GM12874 (cell line): Measurements from ENCODE around the gene SUPT3H.

Experiments used
- CTCF ChIP-seq: IDR thresholded peaks from 2 replicates; pipeline ENCODE4 v1.5.1; 2011; ENCODE audit warnings: low read depth, mild to moderate bottlenecking, control low read depth, low read length, moderate library complexity; ENCODE audit not compliant: insufficient read depth

Gene SUPT3H

DNA sequence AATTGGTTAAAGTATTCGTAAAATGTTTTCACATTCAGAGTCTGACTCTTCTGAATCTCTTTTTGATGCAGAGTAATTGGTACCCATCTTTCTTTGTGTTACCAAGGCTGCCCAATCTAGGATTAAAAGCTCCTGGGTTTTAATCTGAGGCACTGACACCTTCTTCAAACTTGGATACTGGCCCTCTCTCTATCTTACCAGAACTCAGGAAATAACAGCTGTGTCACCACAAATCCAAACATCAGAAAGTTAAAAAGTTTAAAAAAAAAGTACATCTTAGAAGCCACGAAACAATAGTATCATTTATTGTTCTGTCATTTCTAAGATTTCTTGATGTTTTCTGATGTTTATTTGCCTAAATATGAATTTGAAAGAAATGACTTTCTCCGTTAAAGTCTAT, 305.1 kb downstream of the SUPT3H start:
- no peak for TF ChIP-seq CTCF

DNA sequence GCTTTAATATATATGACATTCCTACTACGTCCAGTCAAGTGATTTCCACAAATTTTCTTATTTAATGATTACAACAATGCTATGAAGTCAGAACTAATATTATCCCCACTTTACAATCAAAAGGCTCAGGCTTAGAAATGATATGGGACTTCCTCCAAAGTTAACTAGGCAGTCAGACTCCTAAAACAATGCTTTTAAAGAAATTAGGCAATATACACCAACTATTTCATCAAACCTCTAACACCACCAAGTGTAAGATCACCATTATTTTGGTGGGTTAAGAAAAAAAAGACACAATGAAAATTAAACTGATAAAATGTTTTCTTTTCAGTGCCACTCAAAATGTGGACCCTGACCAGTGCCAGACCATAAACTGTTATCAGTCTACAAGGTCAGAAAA, 305.7 kb downstream of the SUPT3H start:
- TF ChIP-seq CTCF, result no peak

DNA sequence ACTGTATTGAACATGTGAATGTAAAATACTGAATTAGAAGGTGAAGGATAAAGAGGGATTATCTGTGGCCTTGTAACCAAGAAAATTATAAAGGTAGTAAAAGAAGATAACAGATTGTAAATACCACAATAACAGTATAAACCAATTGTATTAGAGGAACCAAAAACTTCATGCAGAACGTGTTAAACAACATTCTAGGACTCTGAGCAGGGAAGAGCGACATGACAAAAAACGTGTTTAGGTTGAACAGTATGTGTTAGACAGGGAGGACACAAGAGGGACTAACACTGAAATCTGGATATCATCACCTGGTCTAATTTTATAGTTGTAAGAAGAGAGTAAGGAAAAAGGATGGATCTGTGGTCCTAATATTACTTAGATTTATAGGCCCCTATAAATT, 308.6 kb downstream of the SUPT3H start:
- no peak for TF ChIP-seq CTCF

GRCh38 chr6:45057711-45058110, 320.0 kb downstream of the SUPT3H start:
- no peak for TF ChIP-seq CTCF

DNA sequence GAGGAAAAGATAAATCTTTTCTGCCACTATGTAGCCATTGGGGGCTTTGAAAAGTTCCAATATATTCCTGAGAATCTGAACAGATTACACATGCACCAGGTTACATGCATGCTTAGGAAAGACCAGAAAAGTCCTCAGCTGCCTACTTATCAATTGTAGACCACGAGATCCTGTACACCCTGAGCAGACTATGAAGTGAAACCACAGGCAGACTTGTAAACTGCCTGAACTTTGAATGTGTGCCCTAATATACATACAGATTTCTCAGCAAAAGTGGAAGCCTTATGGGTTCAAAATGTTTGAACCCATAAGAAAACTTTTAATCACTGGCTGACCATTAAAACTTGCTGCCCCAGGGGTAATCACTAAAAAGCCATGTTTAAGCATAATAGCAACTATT, 323.1 kb downstream of the SUPT3H start:
- TF ChIP-seq CTCF, result no peak

DNA sequence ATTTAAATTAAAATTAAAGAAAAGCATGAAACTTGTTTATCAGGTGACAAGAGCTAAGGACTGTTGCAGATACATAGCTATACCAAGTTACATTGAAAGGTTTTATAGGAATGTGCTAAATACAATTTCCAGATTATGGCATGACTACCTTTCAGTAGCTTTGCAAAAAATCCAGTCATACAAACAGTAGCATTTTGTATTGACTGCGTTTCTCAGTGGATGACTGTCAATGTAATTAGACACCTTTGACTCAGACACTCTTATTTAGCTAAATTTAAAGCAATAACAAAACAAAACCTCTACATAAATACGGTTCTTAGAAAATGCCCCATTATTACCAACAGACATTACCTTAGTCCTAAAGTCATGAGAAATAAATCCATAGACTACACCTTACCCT, 325.4 kb downstream of the SUPT3H start:
- no peak for TF ChIP-seq CTCF

DNA sequence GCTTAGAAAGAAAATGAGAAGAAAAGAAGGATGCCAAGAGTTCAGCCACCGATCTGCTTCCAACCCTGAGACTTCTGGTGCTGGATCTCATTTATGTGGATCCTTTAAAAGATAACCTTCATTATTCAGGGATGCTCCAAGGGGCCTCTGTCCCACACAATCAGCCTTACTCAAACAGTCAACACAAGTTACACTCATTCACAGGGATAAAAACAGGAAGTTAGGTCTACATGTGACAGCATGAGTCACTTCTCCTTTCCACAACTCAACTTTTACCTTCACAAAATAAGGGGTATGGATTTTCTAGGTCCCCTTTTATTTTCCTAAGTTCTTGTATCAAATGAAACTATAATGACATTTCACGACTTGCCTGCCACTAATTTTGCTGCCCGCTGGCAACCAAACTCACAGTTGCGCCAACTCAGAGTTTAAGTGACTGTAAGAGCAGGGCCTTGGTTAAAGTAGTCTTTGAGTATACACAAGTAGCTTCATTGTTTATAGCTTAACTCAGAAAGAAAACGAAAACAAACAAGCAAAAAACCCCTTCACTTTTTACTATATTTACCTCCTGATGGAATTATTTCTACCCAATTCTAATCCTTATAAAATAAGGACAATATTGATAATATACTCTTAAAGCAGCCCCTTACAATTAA, 328.4 kb downstream of the SUPT3H start:
- TF ChIP-seq CTCF, result no peak
